HG02642 (cell line): ENCODE data around the gene PNPO.
"Not testable (repeated sequence)": the region's sequence is repeated elsewhere in the genome, so short reads cannot be mapped to it uniquely, and the experiment has no call there.

Experiments
- ATAC-seq: cut with Tn5 transposase; IDR thresholded peaks from one replicate; pipeline ENCODE4 v1.9.1; 2021; ENCODE audit warnings: mild to moderate bottlenecking; ENCODE audit not compliant: unreplicated experiment, poor library complexity

The PNPO gene

GRCh38 chr17:47916489-47917208 is 24.7 kb upstream of the PNPO start:
- ATAC-seq: no peak

- ATAC-seq: no peak
These were observed 23.8 kb upstream of the PNPO start for GRCh38 chr17:47917581-47917980.

GRCh38 chr17:47918006-47918405 is 23.4 kb upstream of the PNPO start:
- ATAC-seq: no peak

GRCh38 chr17:47918991-47919390 is 22.4 kb upstream of the PNPO start:
- ATAC-seq: no peak

GRCh38 chr17:47919889-47920288 is 21.5 kb upstream of the PNPO start:
- ATAC-seq: not testable (repeated sequence)

GRCh38 chr17:47924785-47925677 is 16.3 kb upstream of the PNPO start:
- ATAC-seq: no peak

- ATAC-seq: no peak
These were observed 15.7 kb upstream of the PNPO start for GRCh38 chr17:47925678-47925988.

GRCh38 chr17:47927821-47928400 is 13.5 kb upstream of the PNPO start:
- no peak for ATAC-seq

- no peak for ATAC-seq
These were observed 13.0 kb upstream of the PNPO start for GRCh38 chr17:47928415-47928814.

GRCh38 chr17:47929218-47930000 is 12.0 kb upstream of the PNPO start:
- ATAC-seq: no peak

- ATAC-seq: no peak
These were observed 9.5 kb upstream of the PNPO start for GRCh38 chr17:47931848-47932247.

- no peak for ATAC-seq
These were observed 6.5 kb upstream of the PNPO start for GRCh38 chr17:47934856-47935255.

GRCh38 chr17:47935468-47935867 is 5.9 kb upstream of the PNPO start:
- not testable (repeated sequence) for ATAC-seq

- no peak for ATAC-seq
These were observed 5.4 kb upstream of the PNPO start for GRCh38 chr17:47935961-47936360.

GRCh38 chr17:47937941-47938340 is 3.4 kb upstream of the PNPO start:
- no peak for ATAC-seq

GRCh38 chr17:47942096-47942510 is 732 bp downstream of the PNPO start:
- no peak for ATAC-seq

- no peak for ATAC-seq
These were observed 1.2 kb downstream of the PNPO start for GRCh38 chr17:47942568-47942967.

- no peak for ATAC-seq
These were observed 3.7 kb downstream of the PNPO start for GRCh38 chr17:47945080-47945479.

- ATAC-seq: no peak
These were observed 4.4 kb downstream of the PNPO start for GRCh38 chr17:47945529-47946508.
